Measurements from ENCODE around the gene WASHC2C. TPM values are rescaled to one million over a fixed set of nuclear protein-coding genes. Genes with fewer than 3 reads are reported as not detected.
"Not testable (repeated sequence)": the region's sequence is repeated elsewhere in the genome, so short reads cannot be mapped to it uniquely, and the experiment has no call there.

Gene WASHC2C
- total and polyA plus RNA-seq, 7 experiments from 2014 or later, result 13.7 to 76.0 (median 61.0) TPM

GRCh38 chr10:45812959-45813358 lies 85.9 kb downstream of the WASHC2C start:
- H3K27ac ChIP-seq (ENCODE audit: low read depth, low read length); H3K4me1 Mint-ChIP-seq; H3K27me3 ChIP-seq (ENCODE audit: control insufficient read depth in 2 of 2, insufficient read depth in 2 of 2, low read length in 2 of 2); H3K9me3 Mint-ChIP-seq; ATAC-seq; DNase-seq; H3K4me3 Mint-ChIP-seq; H3K36me3 Mint-ChIP-seq; H3K36me3 ChIP-seq (ENCODE audit: control insufficient read depth in 2 of 3, insufficient read depth in 3 of 3, low read length in 3 of 3); H3K4me3 ChIP-seq (ENCODE audit: low read length); CTCF ChIA-PET; H3K27me3 Mint-ChIP-seq; H3K4me1 ChIP-seq (ENCODE audit: control insufficient read depth in 2 of 2, insufficient read depth in 2 of 2, low read length in 2 of 2); H3K27ac Mint-ChIP-seq; H3K9me3 ChIP-seq (ENCODE audit: control insufficient read depth in 2 of 3, low read length in 3 of 3); POLR2A ChIA-PET: not testable (repeated sequence)
- intact Hi-C loops (cut with micrococcal nuclease), result loop anchor here in 1 of 2 donors (10.0 kb wide), 1 partner anchor 348 kb away; no protein-coding TSS in a partner anchor

DNA sequence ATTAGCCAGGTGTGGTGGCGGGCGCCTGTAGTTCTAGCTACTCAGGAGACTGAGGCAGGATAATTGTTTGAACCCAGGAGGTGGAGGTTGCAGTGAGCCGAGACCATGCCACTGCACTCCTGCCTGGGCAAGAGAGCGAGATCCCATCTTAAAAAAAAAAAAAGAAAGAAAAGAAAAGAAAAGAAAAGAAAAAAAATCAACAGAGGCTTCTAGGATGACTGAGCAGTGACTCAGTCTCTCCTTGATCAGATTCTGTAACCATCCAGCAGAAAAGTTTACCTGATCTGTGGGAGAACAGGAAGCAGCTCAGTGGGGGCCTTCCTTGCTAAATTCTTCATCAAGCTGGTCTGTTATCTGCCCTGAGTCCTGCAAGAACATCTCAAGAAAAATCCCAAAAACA lies 87.1 kb downstream of the WASHC2C start:
- intact Hi-C loops (cut with micrococcal nuclease), result loop anchor here in 1 of 2 donors (10.0 kb wide), 1 partner anchor 349 kb away; no protein-coding TSS in a partner anchor
- H3K4me3 Mint-ChIP-seq; H3K4me1 Mint-ChIP-seq; POLR2A ChIA-PET; H3K36me3 Mint-ChIP-seq; H3K27me3 ChIP-seq (ENCODE audit: control insufficient read depth in 2 of 2, insufficient read depth in 2 of 2, low read length in 2 of 2); H3K27ac Mint-ChIP-seq; H3K4me1 ChIP-seq (ENCODE audit: control insufficient read depth in 2 of 2, insufficient read depth in 2 of 2, low read length in 2 of 2); ATAC-seq; H3K9me3 ChIP-seq (ENCODE audit: control insufficient read depth in 2 of 3, low read length in 3 of 3); H3K4me3 ChIP-seq (ENCODE audit: low read length); H3K27ac ChIP-seq (ENCODE audit: low read depth, low read length); H3K27me3 Mint-ChIP-seq; DNase-seq; H3K9me3 Mint-ChIP-seq; CTCF ChIA-PET; H3K36me3 ChIP-seq (ENCODE audit: control insufficient read depth in 2 of 3, insufficient read depth in 3 of 3, low read length in 3 of 3): not testable (repeated sequence)

GRCh38 chr10:45817130-45817859 lies 90.2 kb downstream of the WASHC2C start:
- Mint-ChIP-seq H3K27me3 (peaks cover 0 to 3% (median 0%) of the 10 kb centered on the region in 5 donors), H3K4me1 (peaks cover 0 to 2% (median 0%) of the 10 kb centered on the region in 7 donors), H3K4me3 (no peak overlapping the region), H3K9me3 (peaks cover 0 to 2% (median 0%) of the 10 kb centered on the region in 11 donors), H3K27ac (no peak overlapping the region), H3K36me3 (no peaks in the 10 kb centered on the region)
- no peak overlapping the region for H3K4me3 ChIP-seq (ENCODE audit: low read length)
- no peaks in the 10 kb centered on the region for H3K4me1 ChIP-seq (ENCODE audit: control insufficient read depth in 2 of 2, insufficient read depth in 2 of 2, low read length in 2 of 2)
- intact Hi-C loops (cut with micrococcal nuclease), result loop anchor here in 1 of 2 donors (10.0 kb wide), 1 partner anchor 352 kb away; no protein-coding TSS in a partner anchor
- H3K36me3 ChIP-seq (ENCODE audit: control insufficient read depth in 2 of 3, insufficient read depth in 3 of 3, low read length in 3 of 3), result no peaks in the 10 kb centered on the region
- H3K27me3 ChIP-seq (ENCODE audit: control insufficient read depth in 2 of 2, insufficient read depth in 2 of 2, low read length in 2 of 2), result no peaks in the 10 kb centered on the region
- ChIA-PET POLR2A (no interaction called here), CTCF (no interaction called here)
- H3K9me3 ChIP-seq (ENCODE audit: control insufficient read depth in 2 of 3, low read length in 3 of 3), result no peaks in the 10 kb centered on the region
- no peak for DNase-seq
- no peak for ATAC-seq
- no peak overlapping the region for H3K27ac ChIP-seq (ENCODE audit: low read depth, low read length)

DNA sequence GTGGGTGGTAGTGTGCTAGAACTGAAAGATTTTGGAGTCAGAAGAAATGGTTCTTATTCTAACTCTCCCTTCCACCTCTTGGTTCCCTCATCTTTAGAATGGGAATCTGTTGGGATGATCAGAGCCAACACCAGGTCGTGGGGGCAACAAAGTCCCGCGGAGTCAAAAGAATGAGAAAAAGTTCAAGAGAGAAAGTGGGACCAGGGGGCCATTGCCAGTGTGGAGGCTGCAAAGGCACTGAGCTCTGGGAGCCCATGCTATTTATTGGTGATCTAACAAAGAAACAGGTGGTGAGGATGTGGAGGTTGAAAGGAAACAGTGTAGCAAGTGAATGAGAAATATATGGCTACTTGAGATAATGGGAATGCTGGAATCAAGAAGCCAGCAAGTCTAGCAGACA lies 90.8 kb downstream of the WASHC2C start:
- ATAC-seq (no peak), DNase-seq (no peak)
- H3K4me3 Mint-ChIP-seq, result no peak overlapping the region
- Histone ChIP-seq H3K36me3 (ENCODE audit: control insufficient read depth in 2 of 3, insufficient read depth in 3 of 3, low read length in 3 of 3) (no peaks in the 10 kb centered on the region), H3K27me3 (ENCODE audit: control insufficient read depth in 2 of 2, insufficient read depth in 2 of 2, low read length in 2 of 2) (no peaks in the 10 kb centered on the region), H3K4me1 (ENCODE audit: control insufficient read depth in 2 of 2, insufficient read depth in 2 of 2, low read length in 2 of 2) (no peaks in the 10 kb centered on the region), H3K9me3 (ENCODE audit: control insufficient read depth in 2 of 3, low read length in 3 of 3) (no peaks in the 10 kb centered on the region), H3K4me3 (ENCODE audit: low read length) (no peak overlapping the region), H3K27ac (ENCODE audit: low read depth, low read length) (no peak overlapping the region)
- no peaks in the 10 kb centered on the region for H3K36me3 Mint-ChIP-seq
- peaks cover 0 to 2% (median 0%) of the 10 kb centered on the region in 11 donors for H3K9me3 Mint-ChIP-seq
- H3K4me1 Mint-ChIP-seq, result peaks cover 0 to 2% (median 0%) of the 10 kb centered on the region in 7 donors
- CTCF ChIA-PET, result no interaction called here
- H3K27me3 Mint-ChIP-seq, result peaks cover 0 to 3% (median 0%) of the 10 kb centered on the region in 5 donors
- intact Hi-C loops (cut with micrococcal nuclease), result loop anchor here in 1 of 2 donors (10.0 kb wide), 1 partner anchor 353 kb away; no protein-coding TSS in a partner anchor
- POLR2A ChIA-PET, result no interaction called here
- no peak overlapping the region for H3K27ac Mint-ChIP-seq

GRCh38 chr10:45819552-45819951 lies 92.5 kb downstream of the WASHC2C start:
- H3K27ac Mint-ChIP-seq, result no peak overlapping the region
- DNase-seq (no peak), ATAC-seq (no peak)
- Histone ChIP-seq H3K27ac (ENCODE audit: low read depth, low read length) (no peak overlapping the region), H3K4me1 (ENCODE audit: control insufficient read depth in 2 of 2, insufficient read depth in 2 of 2, low read length in 2 of 2) (no peaks in the 10 kb centered on the region), H3K36me3 (ENCODE audit: control insufficient read depth in 2 of 3, insufficient read depth in 3 of 3, low read length in 3 of 3) (no peaks in the 10 kb centered on the region), H3K9me3 (ENCODE audit: control insufficient read depth in 2 of 3, low read length in 3 of 3) (no peaks in the 10 kb centered on the region), H3K27me3 (ENCODE audit: control insufficient read depth in 2 of 2, insufficient read depth in 2 of 2, low read length in 2 of 2) (no peaks in the 10 kb centered on the region), H3K4me3 (ENCODE audit: low read length) (no peak overlapping the region)
- CTCF ChIA-PET, result no interaction called here
- peaks cover 0 to 3% (median 0%) of the 10 kb centered on the region in 5 donors for H3K27me3 Mint-ChIP-seq
- no peaks in the 10 kb centered on the region for H3K36me3 Mint-ChIP-seq
- H3K4me3 Mint-ChIP-seq, result no peak overlapping the region
- peaks cover 0 to 2% (median 0%) of the 10 kb centered on the region in 7 donors for H3K4me1 Mint-ChIP-seq
- intact Hi-C loops (cut with micrococcal nuclease), result loop anchor here in 1 of 2 donors (10.0 kb wide), 1 partner anchor 355 kb away; no protein-coding TSS in a partner anchor
- POLR2A ChIA-PET, result no interaction called here
- peaks cover 0 to 2% (median 0%) of the 10 kb centered on the region in 11 donors for H3K9me3 Mint-ChIP-seq

GRCh38 chr10:45820107-45820830 lies 93.2 kb downstream of the WASHC2C start:
- H3K9me3 Mint-ChIP-seq; ATAC-seq; H3K36me3 Mint-ChIP-seq; H3K9me3 ChIP-seq (ENCODE audit: control insufficient read depth in 2 of 3, low read length in 3 of 3); H3K27me3 ChIP-seq (ENCODE audit: control insufficient read depth in 2 of 2, insufficient read depth in 2 of 2, low read length in 2 of 2); POLR2A ChIA-PET; H3K4me3 ChIP-seq (ENCODE audit: low read length); H3K27ac ChIP-seq (ENCODE audit: low read depth, low read length); H3K4me1 Mint-ChIP-seq; H3K27me3 Mint-ChIP-seq; DNase-seq; H3K36me3 ChIP-seq (ENCODE audit: control insufficient read depth in 2 of 3, insufficient read depth in 3 of 3, low read length in 3 of 3); intact Hi-C loops (cut with micrococcal nuclease); H3K27ac Mint-ChIP-seq; H3K4me1 ChIP-seq (ENCODE audit: control insufficient read depth in 2 of 2, insufficient read depth in 2 of 2, low read length in 2 of 2); H3K4me3 Mint-ChIP-seq; CTCF ChIA-PET: not testable (repeated sequence)

Measured in naive thymus-derived CD4-positive, alpha-beta T cell (primary cell).